Measurements from ENCODE around the gene GRM5. TPM values are rescaled to one million over a fixed set of nuclear protein-coding genes. Genes with fewer than 3 reads are reported as not detected.
"Not testable (repeated sequence)": the region's sequence is repeated elsewhere in the genome, so short reads cannot be mapped to it uniquely, and the experiment has no call there.

The GRM5 gene
- total and polyA plus RNA-seq, 2 experiments from 2014 or later, result not detected

GRCh38 chr11:88849368-88849767 is 216.4 kb downstream of the GRM5 start:
- Histone ChIP-seq H3K27ac (peak overlapping the region; percentile 37), H3K36me3 (ENCODE audit: low read depth) (no peaks in the 10 kb centered on the region), H2AFZ (no peak overlapping the region), H3K9me2 (ENCODE audit: insufficient read depth) (no peaks in the 10 kb centered on the region), H3K4me1 (ENCODE audit: insufficient read depth) (peaks cover 6% of the 10 kb centered on the region; the same call in 1 of the 2 replicates), H3K9me3 (ENCODE audit: low read depth) (no peaks in the 10 kb centered on the region), H3K27me3 (replicated peaks; ENCODE audit: insufficient read depth) (no peaks in the 10 kb centered on the region), H3K79me2 (ENCODE audit: insufficient read depth) (no peaks in the 10 kb centered on the region), H3K9ac (no peak overlapping the region), H3K4me2 (ENCODE audit: unreplicated experiment) (peak overlapping the region; percentile 30), H3F3A (ENCODE audit: insufficient read depth) (peaks cover 7% of the 10 kb centered on the region; the same call in 1 of the 2 replicates), H3K4me3 (no peak overlapping the region), H4K20me1 (ENCODE audit: insufficient read depth) (no peaks in the 10 kb centered on the region)
- peak; percentile 82 for DNase-seq
- in situ Hi-C loops (cut with MboI), result no loop called here
- 14 to 28% methylated on average over 1 of the region's 1 CpG for WGBS, 2 experiments (ENCODE audit: low coverage in 1 of 2, low lambda C conversion rate in 2 of 2, missing lambda C conversion rate in 2 of 2)
- TF ChIP-seq EZH2 (IDR thresholded peaks at IDR 0.05; ENCODE audit: insufficient read depth, poor library complexity, severe bottlenecking) (no peak), EZH2phosphoT487 (IDR thresholded peaks at IDR 0.05; ENCODE audit: insufficient read depth, low read depth) (no peak)

GRCh38 chr11:88846266-88846665 is 219.5 kb downstream of the GRM5 start:
- H3K4me3 ChIP-seq; H3K9ac ChIP-seq; DNase-seq; H3K79me2 ChIP-seq (ENCODE audit: insufficient read depth); H3K27me3 ChIP-seq (replicated peaks; ENCODE audit: insufficient read depth); H3K9me3 ChIP-seq (ENCODE audit: low read depth); in situ Hi-C loops (cut with MboI); H3K4me2 ChIP-seq (ENCODE audit: unreplicated experiment); H3F3A ChIP-seq (ENCODE audit: insufficient read depth); H3K27ac ChIP-seq; H2AFZ ChIP-seq; H3K9me2 ChIP-seq (ENCODE audit: insufficient read depth); H3K36me3 ChIP-seq (ENCODE audit: low read depth); H4K20me1 ChIP-seq (ENCODE audit: insufficient read depth); H3K4me1 ChIP-seq (ENCODE audit: insufficient read depth): not testable (repeated sequence)
- WGBS, 2 experiments (ENCODE audit: low coverage in 1 of 2, low lambda C conversion rate in 2 of 2, missing lambda C conversion rate in 2 of 2), result 11 to 20% methylated on average over 1 of the region's 1 CpG

GRCh38 chr11:88844941-88845340 is 220.8 kb downstream of the GRM5 start:
- H3K4me3 ChIP-seq; H3K4me1 ChIP-seq (ENCODE audit: insufficient read depth); DNase-seq; H3K9me2 ChIP-seq (ENCODE audit: insufficient read depth); H3K27ac ChIP-seq; H3K79me2 ChIP-seq (ENCODE audit: insufficient read depth); H2AFZ ChIP-seq; H3K36me3 ChIP-seq (ENCODE audit: low read depth); H3K9me3 ChIP-seq (ENCODE audit: low read depth); H3K9ac ChIP-seq; H3K27me3 ChIP-seq (replicated peaks; ENCODE audit: insufficient read depth); H4K20me1 ChIP-seq (ENCODE audit: insufficient read depth); H3K4me2 ChIP-seq (ENCODE audit: unreplicated experiment); in situ Hi-C loops (cut with MboI); H3F3A ChIP-seq (ENCODE audit: insufficient read depth): not testable (repeated sequence)
- WGBS, 2 experiments (ENCODE audit: low coverage in 1 of 2, low lambda C conversion rate in 2 of 2, missing lambda C conversion rate in 2 of 2), result 69 to 76% methylated on average over 3 of the region's 3 CpGs

GRCh38 chr11:88843766-88844426 is 221.9 kb downstream of the GRM5 start:
- H3K27me3 ChIP-seq (replicated peaks; ENCODE audit: insufficient read depth); H4K20me1 ChIP-seq (ENCODE audit: insufficient read depth); H3K4me2 ChIP-seq (ENCODE audit: unreplicated experiment); H2AFZ ChIP-seq; H3K36me3 ChIP-seq (ENCODE audit: low read depth); H3K9ac ChIP-seq; H3K9me2 ChIP-seq (ENCODE audit: insufficient read depth); H3K4me3 ChIP-seq; H3K9me3 ChIP-seq (ENCODE audit: low read depth); DNase-seq; H3K4me1 ChIP-seq (ENCODE audit: insufficient read depth); in situ Hi-C loops (cut with MboI); H3K79me2 ChIP-seq (ENCODE audit: insufficient read depth); H3K27ac ChIP-seq; H3F3A ChIP-seq (ENCODE audit: insufficient read depth): not testable (repeated sequence)
- 45 to 58% methylated on average over 1 of the region's 1 CpG for WGBS, 2 experiments (ENCODE audit: low coverage in 1 of 2, low lambda C conversion rate in 2 of 2, missing lambda C conversion rate in 2 of 2)

GRCh38 chr11:88838139-88838538 is 227.6 kb downstream of the GRM5 start:
- H3K27ac ChIP-seq; in situ Hi-C loops (cut with MboI); H3K9ac ChIP-seq; H3F3A ChIP-seq (ENCODE audit: insufficient read depth); H3K4me1 ChIP-seq (ENCODE audit: insufficient read depth); H3K4me3 ChIP-seq; H3K79me2 ChIP-seq (ENCODE audit: insufficient read depth); H3K9me3 ChIP-seq (ENCODE audit: low read depth); H4K20me1 ChIP-seq (ENCODE audit: insufficient read depth); H3K27me3 ChIP-seq (replicated peaks; ENCODE audit: insufficient read depth); H2AFZ ChIP-seq; H3K36me3 ChIP-seq (ENCODE audit: low read depth); H3K9me2 ChIP-seq (ENCODE audit: insufficient read depth); H3K4me2 ChIP-seq (ENCODE audit: unreplicated experiment): not testable (repeated sequence)
- 40 to 44% methylated on average over 1 of the region's 1 CpG for WGBS, 2 experiments (ENCODE audit: low coverage in 1 of 2, low lambda C conversion rate in 2 of 2, missing lambda C conversion rate in 2 of 2)
- DNase-seq, result peak; percentile 21

GRCh38 chr11:88835709-88836108 is 230.1 kb downstream of the GRM5 start:
- H3K27me3 ChIP-seq (replicated peaks; ENCODE audit: insufficient read depth); H3K9ac ChIP-seq; H3F3A ChIP-seq (ENCODE audit: insufficient read depth); H3K79me2 ChIP-seq (ENCODE audit: insufficient read depth); H3K9me2 ChIP-seq (ENCODE audit: insufficient read depth); H3K9me3 ChIP-seq (ENCODE audit: low read depth); DNase-seq; H3K4me3 ChIP-seq; H2AFZ ChIP-seq; H4K20me1 ChIP-seq (ENCODE audit: insufficient read depth); H3K4me1 ChIP-seq (ENCODE audit: insufficient read depth); H3K27ac ChIP-seq; H3K4me2 ChIP-seq (ENCODE audit: unreplicated experiment); H3K36me3 ChIP-seq (ENCODE audit: low read depth); in situ Hi-C loops (cut with MboI): not testable (repeated sequence)
- 48 to 65% methylated on average over 2 of the region's 2 CpGs for WGBS, 2 experiments (ENCODE audit: low coverage in 1 of 2, low lambda C conversion rate in 2 of 2, missing lambda C conversion rate in 2 of 2)

Measured in GM23248 (cell line).